Mesothelial cell of epicardium (in vitro differentiated cells): ENCODE data around the gene SS18L1. TPM values are rescaled to one million over a fixed set of nuclear protein-coding genes. Genes with fewer than 3 reads are reported as not detected.

ENCODE experiments used
- DNase-seq, 2 experiments: peaks; one replicate each; pipeline ENCODE4 v3.0.0; 2021; ENCODE audit warnings: low spot score in 2 of 2; ENCODE audit not compliant: unreplicated experiment in 2 of 2
- H3K27ac Mint-ChIP-seq: 2 replicates; pipeline ENCODE4 v1.8.0; 2021; ENCODE audit warnings: mixed read lengths
- H3K27me3 Mint-ChIP-seq: 2 replicates; pipeline ENCODE4 v1.8.0; 2021; ENCODE audit warnings: low read depth, mixed read lengths
- H3K36me3 Mint-ChIP-seq: 2 replicates; pipeline ENCODE4 v1.8.0; 2021; ENCODE audit warnings: mixed read lengths
- H3K4me1 Mint-ChIP-seq: 2 replicates; pipeline ENCODE4 v1.8.0; 2021; ENCODE audit warnings: mixed read lengths
- H3K4me3 Mint-ChIP-seq: 2 replicates; pipeline ENCODE4 v1.8.0; 2021; ENCODE audit warnings: mild to moderate bottlenecking, moderate library complexity, mixed read lengths
- H3K9me3 Mint-ChIP-seq: 2 replicates; pipeline ENCODE4 v1.8.0; 2021; ENCODE audit warnings: mixed read lengths
- CTCF ChIP-seq: fragments of 200-600 bp; sonication (generic); IDR thresholded peaks from one replicate; pipeline ENCODE4 v1.5.0; 2021; ENCODE audit warnings: antibody characterized with exemption; ENCODE audit not compliant: unreplicated experiment
- total RNA-seq: library from RNA; stranded (reverse); gene quantifications from 3 replicates; pipeline ENCODE4 v1.2.1, GENCODE V29; 2021

The SS18L1 gene
- total RNA-seq, 1 donor from 2014 or later, result 27.5 TPM

GRCh38 chr20:62157387-62158087 is 14.0 kb downstream of the SS18L1 start:
- Mint-ChIP-seq H3K4me1 (peaks cover 9% of the 10 kb centered on the region), H3K36me3 (peaks cover 24% of the 10 kb centered on the region), H3K27ac (no peak overlapping the region)

GRCh38 chr20:62158088-62158400 is 14.5 kb downstream of the SS18L1 start:
- peaks cover 9% of the 10 kb centered on the region for H3K4me1 Mint-ChIP-seq
- no peak overlapping the region for H3K27ac Mint-ChIP-seq
- TF ChIP-seq CTCF, result no peak
- DNase-seq, result no peak
- peaks cover 8% of the 10 kb centered on the region for H3K9me3 Mint-ChIP-seq
- H3K36me3 Mint-ChIP-seq, result peaks cover 20% of the 10 kb centered on the region
- H3K27me3 Mint-ChIP-seq, result no peaks in the 10 kb centered on the region
- H3K4me3 Mint-ChIP-seq, result no peak overlapping the region

More at GRCh38 chr20:62157387-62158087, 14.0 kb downstream of the SS18L1 start:
- TF ChIP-seq CTCF, result no peak
- no peak overlapping the region for H3K4me3 Mint-ChIP-seq
- peaks cover 11% of the 10 kb centered on the region for H3K9me3 Mint-ChIP-seq
- DNase-seq, result no peak
- no peaks in the 10 kb centered on the region for H3K27me3 Mint-ChIP-seq

DNA sequence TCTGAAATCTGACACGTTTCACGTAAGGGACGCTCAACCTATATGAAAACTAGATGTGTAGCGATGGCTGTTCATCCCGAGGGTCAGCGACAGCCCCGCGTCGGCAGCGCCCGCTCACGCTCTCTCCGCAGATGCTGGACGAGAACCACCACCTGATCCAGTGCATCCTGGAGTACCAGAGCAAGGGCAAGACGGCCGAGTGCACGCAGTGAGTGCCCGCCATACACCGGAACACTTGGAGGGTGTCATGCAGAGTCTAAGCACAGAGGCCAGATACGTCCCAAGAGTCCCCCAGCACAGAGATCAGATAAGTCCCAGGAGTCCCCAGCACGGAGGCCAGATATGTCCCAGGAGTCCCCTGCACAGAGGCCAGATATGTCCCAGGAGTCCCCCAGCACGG is 15.0 kb downstream of the SS18L1 start:
- Mint-ChIP-seq H3K4me1 (peaks cover 9% of the 10 kb centered on the region), H3K9me3 (peaks cover 5% of the 10 kb centered on the region), H3K27me3 (no peaks in the 10 kb centered on the region), H3K27ac (no peak overlapping the region), H3K36me3 (peaks cover 15% of the 10 kb centered on the region), H3K4me3 (no peak overlapping the region)
- no peak for DNase-seq
- TF ChIP-seq CTCF, result no peak

- no peak overlapping the region for H3K4me3 Mint-ChIP-seq
- H3K4me1 Mint-ChIP-seq, result peaks cover 9% of the 10 kb centered on the region
- no peaks in the 10 kb centered on the region for H3K27me3 Mint-ChIP-seq
- no peak for TF ChIP-seq CTCF
- DNase-seq, result no peak
- peaks cover 10% of the 10 kb centered on the region for H3K36me3 Mint-ChIP-seq
- H3K27ac Mint-ChIP-seq, result no peak overlapping the region
- no peaks in the 10 kb centered on the region for H3K9me3 Mint-ChIP-seq
These were observed 15.5 kb downstream of the SS18L1 start for GRCh38 chr20:62159052-62159451.

DNA sequence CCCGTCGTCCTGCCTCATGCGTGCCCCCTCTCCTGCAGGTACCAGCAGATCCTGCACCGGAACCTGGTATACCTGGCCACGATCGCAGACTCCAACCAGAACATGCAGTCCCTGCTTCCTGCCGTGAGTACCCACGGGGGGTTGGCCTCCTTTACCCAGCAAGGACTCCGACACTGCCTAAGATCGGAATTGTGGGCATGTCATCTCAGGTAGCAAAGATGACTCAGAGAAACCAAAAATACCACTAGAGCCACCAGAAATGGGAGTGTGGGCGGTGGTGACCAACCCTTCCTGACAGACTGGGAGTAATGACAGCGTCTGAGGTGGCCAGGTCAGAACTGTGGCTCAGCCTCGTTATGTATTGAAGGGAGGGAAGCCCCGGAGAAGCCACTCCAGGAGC is 16.3 kb downstream of the SS18L1 start:
- DNase-seq, result no peak
- H3K9me3 Mint-ChIP-seq, result no peaks in the 10 kb centered on the region
- peak overlapping the region; percentile 6 for H3K27ac Mint-ChIP-seq
- no peak for TF ChIP-seq CTCF
- peaks cover 6% of the 10 kb centered on the region for H3K36me3 Mint-ChIP-seq
- no peak overlapping the region for H3K4me3 Mint-ChIP-seq
- peaks cover 9% of the 10 kb centered on the region for H3K4me1 Mint-ChIP-seq
- H3K27me3 Mint-ChIP-seq, result no peaks in the 10 kb centered on the region

GRCh38 chr20:62160253-62160652 is 16.7 kb downstream of the SS18L1 start:
- TF ChIP-seq CTCF, result no peak

More at GRCh38 chr20:62160253-62160652, 16.7 kb downstream of the SS18L1 start:
- Mint-ChIP-seq H3K4me3 (no peak overlapping the region), H3K9me3 (no peaks in the 10 kb centered on the region), H3K27me3 (no peaks in the 10 kb centered on the region), H3K27ac (no peak overlapping the region), H3K36me3 (peaks cover 6% of the 10 kb centered on the region), H3K4me1 (peaks cover 9% of the 10 kb centered on the region)
- DNase-seq, result no peak
